ENCODE measurements around the gene TYRO3. TPM values are rescaled to one million over a fixed set of nuclear protein-coding genes. Genes with fewer than 3 reads are reported as not detected.

The TYRO3 gene
- total RNA-seq, 4 donors from 2014 or later: 4.6 to 8.7 (median 7.1) TPM

GRCh38 chr15:41536866-41537265 lies 22.1 kb upstream of the TYRO3 start:
- Histone ChIP-seq H3K27me3 (no peaks in the 10 kb centered on the region), H3K9me3 (no peaks in the 10 kb centered on the region), H3K4me1 (no peaks in the 10 kb centered on the region), H3K27ac (replicated peaks in 1 of 4) (no peak overlapping the region), H3K36me3 (peaks cover 26 to 57% (median 49%) of the 10 kb centered on the region in 4 donors), H3K4me3 (no peak overlapping the region)
- TF ChIP-seq POLR2AphosphoS5 (IDR thresholded peaks at IDR 0.05) (no peak), CTCF (IDR thresholded peaks at IDR 0.05) (no peak), POLR2A (IDR thresholded peaks at IDR 0.05; ENCODE audit: low read depth) (no peak), EP300 (IDR thresholded peaks at IDR 0.05) (no peak)
- intact Hi-C loops (cut with DNase I): no loop called here
- 89% methylated on average over 11 of the region's 11 CpGs for WGBS
- no peak for DNase-seq (ENCODE audit: extremely low spot score)

GRCh38 chr15:41543521-41543870 lies 15.5 kb upstream of the TYRO3 start:
- intact Hi-C loops (cut with DNase I): no loop called here
- no peaks in the 10 kb centered on the region for H3K27me3 ChIP-seq
- H3K4me3 ChIP-seq: peak overlapping the region; percentile 74 to 99 (median 82)
- TF ChIP-seq CTCF (IDR thresholded peaks at IDR 0.05) (no peak), POLR2AphosphoS5 (IDR thresholded peaks at IDR 0.05) (no peak), POLR2A (IDR thresholded peaks at IDR 0.05; ENCODE audit: low read depth) (no peak), EP300 (IDR thresholded peaks at IDR 0.05) (no peak)
- peaks cover 9 to 19% (median 16%) of the 10 kb centered on the region in 4 donors for H3K4me1 ChIP-seq
- no peaks in the 10 kb centered on the region for H3K9me3 ChIP-seq
- no peak for DNase-seq (ENCODE audit: extremely low spot score)
- WGBS: 16% methylated on average over 8 of the region's 8 CpGs
- peak overlapping the region; percentile 72 to 80 (median 76) for H3K27ac ChIP-seq (replicated peaks in 1 of 4)
- no peaks in the 10 kb centered on the region for H3K36me3 ChIP-seq

- H3K4me1 ChIP-seq: peaks cover 9 to 19% (median 16%) of the 10 kb centered on the region in 4 donors
- intact Hi-C loops (cut with DNase I): no loop called here
- peak overlapping the region; percentile 74 to 99 (median 82) for H3K4me3 ChIP-seq
- H3K36me3 ChIP-seq: no peaks in the 10 kb centered on the region
- TF ChIP-seq CTCF (IDR thresholded peaks at IDR 0.05) (no peak), POLR2AphosphoS5 (IDR thresholded peaks at IDR 0.05) (no peak), POLR2A (IDR thresholded peaks at IDR 0.05; ENCODE audit: low read depth) (no peak), EP300 (IDR thresholded peaks at IDR 0.05) (no peak)
- WGBS: 64% methylated on average over 9 of the region's 15 CpGs
- peak overlapping the region; percentile 72 to 80 (median 76) for H3K27ac ChIP-seq (replicated peaks in 1 of 4)
- no peaks in the 10 kb centered on the region for H3K27me3 ChIP-seq
- no peak for DNase-seq (ENCODE audit: extremely low spot score)
- no peaks in the 10 kb centered on the region for H3K9me3 ChIP-seq
These were observed 14.4 kb upstream of the TYRO3 start for GRCh38 chr15:41544650-41545015.

GRCh38 chr15:41545218-41545617 lies 13.8 kb upstream of the TYRO3 start:
- no peak for DNase-seq (ENCODE audit: extremely low spot score)
- no peak overlapping the region for H3K4me3 ChIP-seq
- peaks cover 9 to 19% (median 16%) of the 10 kb centered on the region in 4 donors for H3K4me1 ChIP-seq
- H3K27ac ChIP-seq (replicated peaks in 1 of 4): no peak overlapping the region
- TF ChIP-seq POLR2AphosphoS5 (IDR thresholded peaks at IDR 0.05): no peak
- no peak for TF ChIP-seq POLR2A (IDR thresholded peaks at IDR 0.05; ENCODE audit: low read depth)
- TF ChIP-seq EP300 (IDR thresholded peaks at IDR 0.05): no peak
- TF ChIP-seq CTCF (IDR thresholded peaks at IDR 0.05): no peak
- no peaks in the 10 kb centered on the region for H3K36me3 ChIP-seq
- WGBS: 88% methylated on average over 3 of the region's 3 CpGs
- no peaks in the 10 kb centered on the region for H3K27me3 ChIP-seq
- no peaks in the 10 kb centered on the region for H3K9me3 ChIP-seq
- intact Hi-C loops (cut with DNase I): no loop called here

Measured in esophagus muscularis mucosa (tissue), 4 donors.